ENCODE results near the gene DOK4.
"Not testable (repeated sequence)": the region's sequence is repeated elsewhere in the genome, so short reads cannot be mapped to it uniquely, and the experiment has no call there.

The DOK4 gene

GRCh38 chr16:57500578-57501111 is 14.4 kb upstream of the DOK4 start:
- DNase-seq = no peak

GRCh38 chr16:57499941-57500340 is 13.6 kb upstream of the DOK4 start:
- not testable (repeated sequence) for DNase-seq

GRCh38 chr16:57498031-57498430 is 11.7 kb upstream of the DOK4 start:
- no peak for DNase-seq

GRCh38 chr16:57497121-57497520 is 10.8 kb upstream of the DOK4 start:
- no peak for DNase-seq

- no peak for DNase-seq
Observed at GRCh38 chr16:57493767-57494166, 7.5 kb upstream of the DOK4 start.

GRCh38 chr16:57489229-57489628 is 2.9 kb upstream of the DOK4 start:
- DNase-seq = no peak

GRCh38 chr16:57486858-57487834 is 853 bp upstream of the DOK4 start:
- DNase-seq = no peak

- DNase-seq = no peak
Observed at GRCh38 chr16:57485091-57485915, 990 bp downstream of the DOK4 start.

GRCh38 chr16:57484515-57485005 is 1.7 kb downstream of the DOK4 start:
- no peak for DNase-seq

- DNase-seq = no peak
Observed at GRCh38 chr16:57483725-57484514, 2.4 kb downstream of the DOK4 start.

GRCh38 chr16:57482845-57483545 is 3.3 kb downstream of the DOK4 start:
- no peak for DNase-seq

- no peak for DNase-seq
Observed at GRCh38 chr16:57481421-57481820, 4.9 kb downstream of the DOK4 start.

- no peak for DNase-seq
Observed at GRCh38 chr16:57480754-57481230, 5.5 kb downstream of the DOK4 start.

GRCh38 chr16:57479976-57480753 is 6.1 kb downstream of the DOK4 start:
- DNase-seq = no peak

- DNase-seq = peak in 1 of 2 donors; percentile 42
Observed at GRCh38 chr16:57479205-57479975, 6.9 kb downstream of the DOK4 start.

- no peak for DNase-seq
Observed at GRCh38 chr16:57478396-57479204, 7.7 kb downstream of the DOK4 start.

GRCh38 chr16:57477531-57478202 is 8.6 kb downstream of the DOK4 start:
- no peak for DNase-seq
